GM18499 (cell line): ENCODE measurements around the gene WDTC1.

Experiments used
- ATAC-seq: cut with Tn5 transposase; IDR thresholded peaks from one replicate; pipeline ENCODE4 v1.9.1; 2021; ENCODE audit warnings: moderate number of reproducible peaks; ENCODE audit not compliant: insufficient read depth, unreplicated experiment

The WDTC1 gene

DNA sequence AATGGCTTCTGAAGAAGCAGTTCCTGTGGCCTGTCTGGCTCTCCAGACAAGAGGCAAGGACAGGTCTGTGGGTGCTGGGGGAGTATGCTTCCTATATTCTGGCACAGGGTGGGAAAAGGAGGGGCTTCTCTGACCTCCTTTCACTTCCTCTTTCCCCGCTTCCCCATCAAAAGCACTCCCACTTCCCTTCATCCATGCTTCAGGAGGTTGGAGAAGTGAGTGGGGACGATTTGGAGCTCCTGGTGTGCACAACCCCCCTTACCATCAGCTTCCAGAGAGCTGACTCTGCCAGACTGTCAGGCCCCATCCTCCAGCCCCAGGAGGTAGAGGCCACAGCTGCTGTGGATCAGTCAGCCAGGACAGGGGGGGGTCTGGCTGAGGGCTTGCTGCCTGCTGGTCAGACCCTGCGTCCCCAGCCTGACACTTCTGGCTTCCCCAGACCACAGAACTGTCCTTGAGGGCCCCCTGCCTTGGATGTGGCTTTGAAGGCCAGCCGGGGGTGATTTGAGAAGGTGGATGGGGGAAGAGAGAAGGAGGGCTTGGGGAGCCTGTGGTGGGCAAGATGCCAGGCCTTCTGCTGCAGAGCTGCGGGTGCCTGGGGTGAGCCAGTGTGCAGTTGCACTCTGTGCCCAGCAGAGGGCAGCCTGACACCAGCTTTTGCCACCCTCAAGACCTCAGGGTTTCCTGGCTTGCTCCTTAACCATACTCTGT is 66.1 kb downstream of the WDTC1 start:
- ATAC-seq: no peak

DNA sequence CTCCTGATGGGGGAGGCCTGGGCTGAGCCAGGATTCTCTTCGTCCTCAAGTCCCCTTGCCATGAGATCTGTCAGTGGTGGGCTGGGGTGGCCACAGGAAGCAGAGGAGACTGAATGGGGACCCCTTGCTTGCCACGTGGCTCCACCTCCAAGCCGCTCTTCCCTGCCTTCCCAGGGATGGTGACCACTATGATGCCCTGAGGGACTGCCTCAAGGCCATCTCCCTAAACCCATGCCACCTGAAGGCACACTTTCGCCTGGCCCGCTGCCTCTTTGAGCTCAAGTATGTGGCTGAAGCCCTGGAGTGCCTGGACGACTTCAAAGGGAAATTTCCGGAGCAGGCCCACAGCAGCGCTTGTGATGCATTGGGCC is 66.6 kb downstream of the WDTC1 start:
- no peak for ATAC-seq

DNA sequence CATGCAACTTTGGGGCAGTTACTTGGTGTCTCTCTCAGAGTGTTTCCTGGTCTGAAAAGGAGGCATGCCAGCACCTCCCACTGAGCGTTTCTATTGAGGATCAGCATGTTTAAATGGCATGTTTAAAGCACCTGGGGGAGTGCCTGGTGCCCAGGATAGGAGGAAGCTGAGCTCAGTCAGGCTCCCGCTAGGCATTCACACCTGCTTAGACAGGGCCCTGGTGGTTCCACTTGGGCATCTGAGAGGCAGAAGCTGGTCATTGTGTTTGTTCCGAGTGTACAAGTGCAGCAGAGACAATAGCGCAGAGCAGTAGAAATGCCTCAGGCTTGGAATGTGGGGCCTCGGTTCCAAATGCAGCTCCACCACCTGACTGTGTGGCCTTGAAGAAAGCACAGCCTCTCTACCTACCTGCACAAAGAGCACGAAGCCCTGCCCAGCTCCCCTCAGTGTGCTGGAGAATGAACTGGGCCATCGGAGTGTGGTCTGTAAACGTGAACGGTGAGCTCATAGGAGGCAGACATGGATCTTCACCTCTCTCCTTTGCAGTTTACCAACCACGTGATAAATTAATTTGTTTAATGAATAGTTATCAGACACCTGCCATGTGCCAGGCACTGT is 67.3 kb downstream of the WDTC1 start:
- no peak for ATAC-seq

DNA sequence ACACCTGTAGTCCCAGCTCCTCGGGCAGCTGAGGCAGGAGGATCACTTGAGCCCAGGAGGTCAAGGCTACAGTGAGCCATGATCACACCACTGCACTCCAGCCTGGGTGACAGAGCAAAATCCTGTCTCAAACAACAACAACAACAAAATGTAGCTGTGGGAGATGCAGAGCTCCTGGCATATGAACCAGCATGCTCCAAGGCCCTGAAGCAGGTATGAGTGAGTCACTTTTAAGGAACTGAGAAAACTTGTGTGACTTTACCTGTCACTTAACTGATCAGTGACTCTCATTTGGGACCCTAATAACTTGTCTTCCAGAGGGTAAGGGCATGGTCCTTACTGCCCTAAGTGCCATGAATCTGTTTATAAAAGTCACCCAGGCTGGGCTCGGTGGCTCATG is 68.2 kb downstream of the WDTC1 start:
- ATAC-seq: no peak

DNA sequence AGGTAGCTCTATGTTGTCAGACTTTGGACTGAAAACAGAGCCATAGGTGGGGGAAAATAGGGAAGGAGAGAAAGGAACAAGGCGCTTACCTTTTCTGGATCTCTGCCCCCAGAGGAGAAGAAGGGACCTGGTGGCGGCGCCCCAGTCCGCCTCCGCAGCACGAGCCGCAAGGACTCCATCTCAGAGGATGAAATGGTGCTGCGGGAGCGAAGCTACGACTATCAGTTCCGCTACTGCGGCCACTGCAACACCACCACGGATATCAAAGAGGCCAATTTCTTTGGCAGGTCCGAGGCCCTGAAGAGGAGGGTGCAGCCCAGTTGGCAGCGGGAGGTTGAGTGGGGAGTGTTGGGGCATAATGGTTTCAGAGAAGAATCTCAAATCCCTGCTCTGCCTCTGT is 69.1 kb downstream of the WDTC1 start:
- no peak for ATAC-seq

DNA sequence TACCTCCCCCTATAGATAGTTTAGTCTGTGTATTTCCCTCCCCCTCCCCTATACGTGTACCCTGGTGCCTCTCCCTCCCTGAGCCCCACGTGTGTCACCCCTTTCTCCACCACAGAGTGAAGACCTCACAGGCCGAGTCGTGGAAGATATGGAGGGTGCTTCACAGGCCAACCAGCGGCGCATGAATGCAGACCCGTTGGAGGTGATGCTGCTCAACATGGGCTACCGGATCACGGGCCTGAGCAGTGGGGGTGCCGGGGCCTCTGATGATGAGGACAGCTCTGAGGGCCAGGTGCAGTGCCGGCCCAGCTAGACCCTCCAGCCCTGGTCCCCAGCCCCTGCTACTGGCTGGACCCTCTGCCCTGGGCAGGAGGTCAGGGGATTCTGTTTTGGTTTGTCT is 71.6 kb downstream of the WDTC1 start:
- no peak for ATAC-seq

DNA sequence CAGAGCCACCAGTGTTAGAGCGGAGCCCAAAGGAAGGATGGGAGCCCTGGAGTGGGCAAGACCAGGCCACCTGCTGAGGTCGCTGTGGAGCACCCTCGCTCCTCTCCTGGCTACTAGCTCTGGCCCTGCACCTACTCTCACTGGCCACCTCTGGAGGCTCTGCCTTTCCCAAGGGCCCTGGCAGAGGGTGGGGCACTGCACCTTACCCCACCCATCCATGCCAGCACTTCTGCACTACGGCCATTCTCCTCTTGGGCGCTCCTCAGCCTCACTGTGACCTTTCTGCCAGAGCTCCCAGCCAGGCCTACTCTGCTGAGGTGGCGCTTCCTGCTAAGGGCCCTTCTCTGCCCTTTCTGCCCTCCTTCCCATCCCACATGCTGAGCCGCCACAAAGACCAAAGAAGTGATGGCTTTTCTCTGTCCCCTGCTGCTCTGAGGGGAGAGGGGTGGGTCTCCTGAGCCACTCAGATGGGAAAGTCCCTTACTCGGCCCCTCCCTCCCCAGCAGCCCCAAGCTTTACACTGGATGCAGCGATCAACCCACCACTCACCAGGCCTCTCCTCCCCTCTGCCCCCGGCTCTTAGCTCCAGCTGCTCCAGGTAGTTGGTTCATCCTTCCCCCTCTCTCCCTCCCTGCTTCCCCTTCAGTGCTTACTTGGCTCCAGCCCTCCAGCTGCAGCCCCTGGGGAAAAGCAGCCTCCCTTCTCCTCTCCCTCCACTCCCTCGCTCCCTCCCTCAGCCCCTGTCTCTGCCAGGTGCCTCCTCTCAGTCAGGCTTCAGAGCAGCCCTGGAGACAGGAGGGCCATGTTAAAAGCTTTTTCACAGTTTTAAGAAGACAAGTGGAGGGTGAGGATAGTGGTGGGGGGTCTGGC is 72.7 kb downstream of the WDTC1 start:
- ATAC-seq: no peak

DNA sequence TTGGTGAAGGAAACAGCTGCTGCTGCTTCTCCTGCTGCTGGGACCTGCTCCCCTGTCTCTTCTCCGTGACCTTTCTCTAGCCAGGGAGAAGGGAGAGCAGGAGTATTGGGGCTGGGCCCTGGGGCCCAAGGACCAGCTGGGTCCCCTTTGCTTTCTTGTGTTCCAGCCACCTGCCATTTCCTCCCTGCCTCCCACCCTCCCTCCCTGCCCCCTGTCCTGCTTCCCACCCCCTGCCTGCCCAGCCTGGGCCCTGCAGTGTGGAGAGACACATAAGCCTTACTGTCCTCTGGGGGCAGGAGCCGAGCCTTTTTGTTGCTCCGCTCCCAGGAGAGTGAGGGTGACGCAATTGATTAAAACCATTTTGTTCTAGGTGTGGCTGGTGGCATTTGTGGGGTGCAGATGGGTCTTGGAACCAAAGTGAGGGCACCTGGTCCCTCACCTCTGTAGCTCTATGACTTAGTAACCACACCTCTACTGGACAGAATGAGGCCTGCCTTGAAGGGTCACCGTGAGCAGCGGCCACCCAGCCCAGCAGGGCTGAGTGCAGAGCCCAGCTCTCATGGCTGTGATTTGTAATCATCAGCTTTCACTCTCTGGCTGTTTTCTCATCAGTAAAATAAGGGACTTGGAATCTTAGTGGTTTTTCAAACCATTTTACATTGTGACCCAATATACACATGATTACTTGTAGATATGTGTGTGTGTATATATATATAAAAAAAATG is 73.6 kb downstream of the WDTC1 start:
- ATAC-seq: no peak

DNA sequence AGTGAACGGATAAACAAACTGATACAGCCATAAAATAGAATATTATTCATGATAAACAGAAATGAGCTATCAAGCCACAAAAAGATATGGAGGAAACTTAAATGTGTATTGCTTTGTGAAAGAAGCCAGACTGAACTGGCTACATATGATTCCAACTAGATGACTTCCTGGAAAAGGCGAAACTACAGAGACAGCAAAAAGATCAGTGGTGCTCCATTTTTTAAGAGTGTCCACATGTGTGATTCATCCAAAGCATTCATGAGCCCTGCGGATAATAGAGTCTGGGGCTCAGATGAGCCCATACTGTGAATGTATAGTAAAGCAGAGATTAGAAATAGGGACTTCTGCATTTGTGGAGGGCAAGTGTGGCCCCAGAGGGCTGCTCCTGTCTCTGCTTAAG is 79.7 kb downstream of the WDTC1 start:
- ATAC-seq: no peak

DNA sequence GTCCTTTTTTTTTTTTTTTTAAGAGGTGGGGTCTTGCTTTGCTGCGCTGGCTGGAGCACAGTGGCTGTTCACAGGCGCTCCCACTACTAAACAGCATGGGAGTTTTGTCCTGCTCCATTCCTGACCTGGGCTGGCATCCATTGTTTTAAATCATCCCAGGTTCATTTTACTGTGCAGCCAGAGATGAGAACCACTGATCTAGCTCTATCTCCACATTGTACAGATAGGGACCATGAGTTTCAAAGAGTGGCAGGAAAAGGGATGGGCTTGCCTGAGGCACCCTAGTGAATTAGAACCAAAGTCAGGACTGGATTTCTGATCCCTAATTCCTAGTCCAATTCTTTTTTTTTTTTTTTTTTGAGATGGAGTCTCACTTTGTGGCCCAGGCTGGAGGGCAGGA is 80.3 kb downstream of the WDTC1 start:
- no peak for ATAC-seq

DNA sequence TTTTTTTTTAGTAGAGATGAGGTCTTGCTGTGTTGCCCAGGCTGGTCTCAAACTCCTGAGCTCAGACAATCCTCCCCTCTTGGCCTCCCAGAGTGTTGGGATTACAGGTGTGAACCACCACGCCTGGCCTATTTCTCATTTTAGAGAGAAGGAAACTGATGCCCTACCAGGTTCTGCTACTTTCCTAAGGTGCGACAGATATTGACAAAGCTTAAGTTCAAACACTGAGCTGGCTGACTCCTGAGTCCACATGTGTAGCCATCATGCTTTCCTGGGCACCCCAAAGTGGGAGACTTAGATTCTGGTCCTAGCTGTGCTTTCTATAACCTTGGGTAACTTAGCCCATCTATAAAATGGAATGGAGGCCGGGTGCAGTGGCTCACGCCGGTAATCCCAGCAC is 82.4 kb downstream of the WDTC1 start:
- no peak for ATAC-seq

DNA sequence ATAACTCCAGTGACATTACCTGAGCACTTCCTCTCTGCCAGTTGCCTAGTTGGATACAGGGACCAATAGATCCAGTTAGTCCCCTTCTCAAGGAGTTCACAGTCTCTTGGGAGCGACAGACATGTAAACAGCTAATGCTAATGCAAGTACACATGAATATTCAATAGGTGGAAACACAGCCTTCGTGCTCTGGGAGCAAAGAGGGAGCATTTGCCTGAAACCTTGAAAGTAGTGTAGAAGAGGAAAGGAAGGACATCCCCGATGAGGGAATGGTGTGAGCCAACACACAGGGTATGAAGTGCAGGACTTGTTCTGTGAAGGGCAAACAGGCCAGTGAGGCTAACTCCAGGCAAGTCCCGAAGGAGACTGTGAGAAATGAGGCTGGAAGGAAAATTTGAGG is 83.7 kb downstream of the WDTC1 start:
- no peak for ATAC-seq

DNA sequence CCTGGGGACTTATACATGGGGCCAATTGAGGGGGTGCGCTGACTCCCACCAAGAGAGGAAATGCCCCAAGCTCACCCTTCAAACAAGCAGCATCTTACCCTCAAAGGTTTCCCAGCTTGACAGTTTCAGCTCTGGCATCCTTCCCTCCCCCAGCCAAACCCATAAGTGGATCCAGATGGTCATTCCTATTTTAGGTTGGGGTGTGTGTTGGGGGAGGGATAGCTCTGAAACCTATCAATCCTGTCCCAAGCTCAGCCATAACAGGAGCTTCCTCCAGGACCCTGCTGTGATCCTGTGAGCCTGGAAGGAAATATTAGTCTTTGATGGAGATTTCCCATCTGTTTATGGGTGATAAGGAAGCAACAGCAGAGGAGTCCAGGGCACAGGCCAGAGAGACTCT is 84.2 kb downstream of the WDTC1 start:
- ATAC-seq: no peak

DNA sequence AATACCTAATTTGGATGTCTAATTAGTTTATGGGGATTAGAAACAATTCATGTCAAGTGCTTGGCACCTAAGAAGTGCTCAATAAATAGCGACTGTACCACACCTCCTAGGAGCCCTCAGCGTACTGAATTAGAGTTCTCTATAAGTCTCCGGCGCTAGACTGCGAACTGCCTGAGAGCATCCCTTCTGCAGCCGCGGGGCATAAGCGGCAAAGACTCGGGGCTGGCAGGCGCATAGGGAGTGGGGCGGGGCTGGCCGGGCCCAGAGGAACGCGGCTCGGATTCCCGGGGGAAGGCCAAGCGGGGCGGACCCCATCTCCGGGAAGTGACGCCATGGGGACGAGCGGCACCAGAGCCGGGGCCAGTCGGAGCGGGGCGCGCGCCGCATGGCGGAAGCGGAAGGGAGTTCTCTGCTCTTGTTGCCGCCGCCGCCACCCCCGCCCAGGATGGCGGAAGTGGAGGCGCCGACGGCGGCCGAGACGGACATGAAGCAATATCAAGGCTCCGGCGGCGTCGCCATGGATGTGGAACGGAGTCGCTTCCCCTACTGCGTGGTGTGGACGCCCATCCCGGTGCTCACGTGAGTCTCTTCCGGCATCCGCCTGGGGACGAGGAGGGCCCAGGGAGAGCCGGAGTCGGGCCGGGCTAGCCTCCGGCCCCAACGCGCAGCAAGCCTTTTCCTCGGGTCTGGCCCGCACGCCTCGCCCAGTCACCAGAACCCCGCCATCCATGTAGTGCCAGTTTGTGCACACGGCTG is 87.6 kb downstream of the WDTC1 start, which contains the start of gene TMEM222:
TSS of gene TMEM222 (plus strand) at position 351 of the 756 bp plus-strand sequence. CDS start at position 386, 35 bp downstream.
- ATAC-seq: peak; percentile 65

DNA sequence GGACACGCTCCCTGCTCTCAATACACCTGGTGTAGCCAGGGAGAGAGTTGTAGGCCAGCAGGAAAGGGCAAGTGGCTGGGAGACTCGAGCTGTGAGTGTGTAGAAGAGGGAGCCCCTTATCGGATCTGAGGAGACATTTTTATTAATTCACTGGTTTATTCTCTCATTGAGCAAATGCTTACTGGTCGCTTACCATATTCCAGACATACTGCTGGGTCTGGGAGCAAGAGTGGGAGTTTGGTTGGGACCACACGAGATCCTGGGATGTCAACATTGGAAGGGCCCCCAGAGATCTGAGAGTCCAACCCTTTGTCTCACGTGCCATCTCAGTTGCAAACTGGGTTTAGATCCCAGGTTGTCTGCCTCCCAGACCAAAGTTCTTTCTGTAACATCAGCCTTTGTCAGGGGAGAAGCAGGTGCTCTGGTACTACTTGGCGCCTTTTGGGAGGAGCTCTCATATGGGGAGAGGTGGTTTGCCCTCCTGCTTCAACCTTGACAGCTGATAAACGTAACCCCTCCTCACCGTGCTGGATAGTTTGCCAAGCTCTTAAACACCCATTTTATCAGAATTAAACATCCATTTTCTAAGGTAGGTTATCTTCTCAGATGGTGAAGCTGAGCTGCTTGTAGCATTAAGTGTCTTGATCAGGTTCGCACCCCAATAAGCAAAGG is 88.3 kb downstream of the WDTC1 start:
- no peak for ATAC-seq

DNA sequence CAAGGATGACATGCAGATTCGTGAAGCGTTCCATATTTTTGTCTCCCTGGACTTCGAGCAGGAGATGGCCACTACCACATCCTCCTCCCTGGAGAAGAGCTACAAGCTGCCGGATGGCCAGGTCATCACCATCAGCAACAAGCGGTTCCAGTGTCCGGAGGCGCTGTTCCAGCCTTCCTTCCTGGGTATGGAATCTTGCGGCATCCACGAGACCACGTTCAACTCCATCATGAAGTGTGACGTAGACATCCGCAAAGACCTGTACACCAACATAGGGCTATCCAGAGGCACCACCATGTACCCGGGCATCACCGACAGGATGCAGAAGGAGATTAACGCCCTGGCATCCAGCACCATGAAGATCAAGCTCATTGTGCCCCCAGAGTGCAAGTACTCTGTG is 90.9 kb downstream of the WDTC1 start:
- no peak for ATAC-seq

DNA sequence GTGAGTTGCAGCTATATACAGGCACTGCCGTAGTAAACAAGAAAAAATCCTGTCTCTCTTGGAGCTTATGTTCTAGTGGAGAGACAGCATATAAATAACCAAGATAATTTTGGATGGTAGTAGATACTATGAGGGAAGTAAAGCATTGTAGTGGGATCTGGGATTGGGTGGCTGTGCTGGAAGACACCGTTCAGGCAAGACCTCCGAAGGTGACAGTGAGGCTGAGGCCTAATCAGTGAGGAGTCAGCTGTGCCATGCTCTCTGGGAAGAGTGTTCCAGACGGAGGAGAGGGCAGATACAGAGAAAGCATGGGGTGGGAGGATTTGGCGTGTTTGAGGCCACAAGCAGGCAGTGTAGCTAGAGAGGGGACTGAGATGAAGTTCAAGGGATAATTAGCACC is 93.5 kb downstream of the WDTC1 start:
- no peak for ATAC-seq

DNA sequence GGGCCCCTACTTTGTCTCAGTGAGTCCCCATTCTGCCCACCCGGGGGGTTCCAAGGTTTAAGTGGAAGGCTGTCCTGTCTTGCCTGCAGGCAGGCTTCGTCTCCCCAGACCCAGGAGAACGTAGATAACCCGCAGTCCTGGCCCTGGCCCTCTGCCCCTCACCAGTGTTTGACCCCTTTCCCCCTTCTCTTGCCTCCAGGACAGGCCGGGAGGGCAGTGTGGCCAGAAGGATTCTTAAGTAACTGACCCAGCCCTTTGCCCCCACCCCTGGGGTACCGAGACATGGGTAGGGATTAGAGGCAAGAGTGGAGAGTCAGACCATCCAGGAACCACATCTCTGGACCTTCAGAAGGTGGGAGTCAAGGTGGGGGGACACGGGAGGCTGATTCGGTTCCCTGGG is 96.4 kb downstream of the WDTC1 start:
- ATAC-seq: no peak

DNA sequence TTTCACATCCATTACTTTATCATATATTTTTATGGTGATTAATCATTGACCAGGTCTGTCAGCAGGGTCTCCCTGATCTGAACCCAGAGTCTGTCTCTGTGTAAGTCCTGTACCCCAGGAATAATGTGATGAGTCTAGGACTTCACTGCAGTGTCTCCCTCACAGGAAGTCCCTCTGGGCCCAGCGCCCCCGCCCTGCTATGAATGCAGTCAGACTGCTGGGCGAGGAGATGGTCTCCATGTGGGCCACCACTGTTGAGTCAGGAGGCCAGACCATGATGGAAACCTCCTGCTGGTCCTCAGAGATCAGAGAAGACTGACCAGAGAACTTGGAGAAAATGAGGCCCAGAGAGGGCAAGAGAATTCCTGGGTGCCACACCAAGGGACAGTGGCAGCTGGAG is 97.0 kb downstream of the WDTC1 start:
- no peak for ATAC-seq
